Stimulated activated CD4-positive, alpha-beta T cell treated with anti-CD3 and anti-CD28 coated beads, Interleukin-4, amount 100 ng/mL, for 48 hours (primary cell): ENCODE measurements around the gene SS18L1.

Source experiments
- DNase-seq, 2 donors: peaks; one replicate each; pipeline ENCODE4 v3.0.0-alpha.2; 2020; ENCODE audit warnings: low read depth in 2 of 2

Gene SS18L1

DNA sequence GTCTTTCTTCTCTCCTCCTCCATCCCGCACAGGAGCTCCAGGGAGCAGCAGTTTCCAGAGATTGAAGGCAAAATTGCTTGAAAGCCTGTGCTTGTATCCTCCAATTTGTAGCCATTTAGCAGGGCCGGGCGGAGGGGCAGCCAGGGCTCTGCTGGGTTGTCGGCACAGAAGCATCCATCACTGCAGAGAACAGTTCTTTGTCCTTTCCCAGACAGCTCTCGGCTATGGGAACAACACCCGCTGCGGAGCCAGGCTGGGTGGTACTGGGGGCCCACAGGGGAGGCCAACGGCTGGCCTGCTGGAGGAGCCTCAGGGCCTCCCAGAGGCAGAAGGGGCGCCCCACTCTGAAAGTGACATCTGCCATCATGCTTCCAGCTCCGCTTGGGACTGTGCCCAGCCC is 68.7 kb downstream of the SS18L1 start:
- no peak for DNase-seq

DNA sequence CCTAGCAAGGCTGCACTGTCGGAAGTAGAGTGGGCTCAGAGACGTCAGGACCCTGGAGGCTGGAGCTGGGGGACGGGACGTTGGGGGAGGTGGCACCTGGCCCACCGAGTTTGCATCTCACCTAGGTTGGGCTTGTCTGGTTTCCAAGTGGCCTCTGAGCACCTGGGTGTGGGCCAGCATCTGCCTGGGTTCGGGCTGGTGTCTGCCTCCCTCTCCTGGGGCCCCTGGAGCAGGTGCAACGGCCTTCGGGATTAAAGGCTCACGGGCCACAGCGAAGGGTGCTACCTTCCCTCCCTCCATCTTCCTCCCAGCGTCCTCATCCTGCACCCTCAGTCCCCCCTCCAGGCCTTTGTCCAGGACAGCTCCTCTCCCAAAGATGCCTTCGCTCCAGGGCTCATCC is 70.5 kb downstream of the SS18L1 start:
- no peak for DNase-seq

DNA sequence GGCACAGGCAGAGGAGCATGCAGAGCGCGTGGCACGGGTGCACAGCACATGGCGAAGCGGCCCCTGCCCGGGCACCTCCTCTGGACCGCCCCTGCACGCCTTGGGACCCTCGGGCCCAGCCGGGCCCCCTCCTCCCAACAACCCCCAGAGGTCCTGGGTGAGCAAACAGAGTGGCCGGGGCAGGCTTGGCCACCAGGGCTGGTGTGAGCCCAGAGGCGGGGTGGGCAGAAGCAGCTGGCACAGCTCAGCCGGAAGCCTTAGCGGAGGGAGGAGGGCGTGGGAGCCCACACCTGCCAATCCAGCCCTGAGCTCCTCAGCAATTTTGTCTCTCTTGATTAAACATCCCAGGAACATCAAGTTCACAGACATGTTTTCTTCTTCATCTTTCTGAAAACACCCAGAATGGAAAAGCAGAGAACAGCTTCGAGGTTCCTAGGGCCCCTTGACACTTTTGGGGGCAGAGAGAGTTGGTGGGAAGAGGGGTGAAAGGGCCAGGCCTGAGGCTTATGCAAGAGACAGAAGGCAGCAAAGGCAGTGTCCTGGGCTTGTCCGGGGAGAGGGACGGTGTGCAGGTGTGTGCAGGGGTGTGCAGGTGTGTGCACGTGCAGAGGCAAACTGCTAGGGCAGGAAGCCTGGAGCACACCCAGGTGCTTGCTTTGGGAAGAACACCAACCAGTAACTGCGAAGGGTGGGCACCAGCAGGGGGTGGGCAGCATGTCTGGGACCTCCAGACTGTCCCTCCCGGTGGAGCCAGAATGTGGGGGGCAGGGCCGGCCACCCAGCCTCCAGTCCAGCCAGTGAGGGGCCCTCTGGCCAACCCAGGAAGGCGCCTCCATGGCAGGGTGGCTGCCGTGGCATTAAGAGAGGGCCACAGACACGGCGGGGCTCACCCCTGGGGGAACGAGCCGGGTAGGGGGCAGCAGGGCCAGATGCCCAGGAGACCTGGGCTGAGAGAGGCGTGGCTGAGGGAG is 71.7 kb downstream of the SS18L1 start:
- no peak for DNase-seq

DNA sequence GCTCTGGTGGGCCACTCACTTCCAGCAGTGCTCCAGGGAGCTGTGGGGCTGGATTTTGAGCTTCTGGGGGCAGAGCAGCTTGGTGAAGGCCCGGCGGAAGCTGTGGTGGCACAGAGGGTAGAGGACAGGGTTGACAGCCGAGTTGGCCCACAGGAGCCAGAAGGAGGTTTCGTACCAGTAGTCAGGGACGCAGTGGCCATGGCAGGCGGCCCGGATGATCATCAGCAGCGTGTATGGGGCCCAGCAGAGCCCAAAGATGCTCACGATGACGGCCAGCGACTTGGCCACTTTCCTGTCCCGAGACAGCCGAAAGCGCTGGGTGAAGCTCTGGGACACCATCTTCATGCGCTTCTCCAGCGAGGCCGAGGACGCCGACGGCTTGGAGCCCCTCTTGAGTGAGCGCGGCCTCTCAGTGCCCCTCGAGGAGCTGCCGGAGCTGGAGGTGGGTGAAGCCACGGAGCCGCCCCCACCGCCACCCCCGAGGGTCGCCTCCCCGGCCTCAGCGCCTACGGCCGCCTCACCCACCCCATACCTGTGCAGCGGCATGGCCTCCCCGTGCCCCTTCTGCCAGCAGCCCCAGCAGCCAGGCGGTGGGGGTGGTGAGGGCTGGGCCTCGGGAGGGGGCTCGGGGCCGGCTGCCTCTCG is 72.5 kb downstream of the SS18L1 start:
- DNase-seq: no peak

DNA sequence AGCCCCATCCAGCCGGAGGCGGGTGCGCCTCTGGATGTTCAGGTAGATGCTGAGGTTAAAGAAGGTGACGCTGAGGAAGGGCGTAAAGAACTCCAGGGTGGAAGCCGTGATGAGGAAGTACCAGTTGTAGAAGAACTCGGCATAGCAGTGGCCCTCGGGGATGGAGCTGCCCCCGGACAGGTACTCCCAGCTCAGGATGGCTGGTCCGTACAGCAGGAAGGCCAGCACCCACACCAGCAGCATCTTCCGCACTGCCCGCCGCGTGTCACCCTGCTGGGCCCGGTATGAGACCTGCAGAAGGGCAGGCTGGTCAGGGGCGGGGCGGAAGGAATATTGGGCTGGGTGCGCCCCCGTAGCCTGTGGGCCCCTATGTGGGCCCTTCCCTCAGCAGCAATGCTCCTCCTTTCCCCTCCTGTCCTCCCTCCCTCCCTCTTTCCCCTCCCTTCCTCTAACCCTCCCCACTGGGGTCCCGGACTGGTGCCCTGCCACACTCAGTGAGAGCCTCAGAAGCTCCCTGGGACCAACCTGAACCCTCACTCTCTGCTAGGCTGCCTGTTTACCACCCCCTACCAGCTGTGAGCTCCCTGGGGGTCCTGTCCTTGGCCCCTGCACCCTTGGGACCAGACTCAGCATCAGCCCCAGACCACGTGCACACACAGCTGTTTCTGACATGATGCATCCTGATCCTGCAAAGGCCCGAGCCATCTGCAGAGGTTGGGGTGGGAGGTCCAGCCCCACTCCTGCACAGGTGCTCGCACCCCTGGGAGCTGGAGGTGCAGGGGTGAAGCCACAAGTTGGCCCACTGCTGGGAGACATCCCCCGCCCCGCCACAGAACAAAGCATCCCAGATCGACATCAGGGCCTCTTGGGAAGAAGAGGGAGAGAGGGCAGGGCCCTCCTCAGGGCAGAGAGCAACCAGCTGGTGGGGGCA is 73.3 kb downstream of the SS18L1 start:
- DNase-seq: no peak

DNA sequence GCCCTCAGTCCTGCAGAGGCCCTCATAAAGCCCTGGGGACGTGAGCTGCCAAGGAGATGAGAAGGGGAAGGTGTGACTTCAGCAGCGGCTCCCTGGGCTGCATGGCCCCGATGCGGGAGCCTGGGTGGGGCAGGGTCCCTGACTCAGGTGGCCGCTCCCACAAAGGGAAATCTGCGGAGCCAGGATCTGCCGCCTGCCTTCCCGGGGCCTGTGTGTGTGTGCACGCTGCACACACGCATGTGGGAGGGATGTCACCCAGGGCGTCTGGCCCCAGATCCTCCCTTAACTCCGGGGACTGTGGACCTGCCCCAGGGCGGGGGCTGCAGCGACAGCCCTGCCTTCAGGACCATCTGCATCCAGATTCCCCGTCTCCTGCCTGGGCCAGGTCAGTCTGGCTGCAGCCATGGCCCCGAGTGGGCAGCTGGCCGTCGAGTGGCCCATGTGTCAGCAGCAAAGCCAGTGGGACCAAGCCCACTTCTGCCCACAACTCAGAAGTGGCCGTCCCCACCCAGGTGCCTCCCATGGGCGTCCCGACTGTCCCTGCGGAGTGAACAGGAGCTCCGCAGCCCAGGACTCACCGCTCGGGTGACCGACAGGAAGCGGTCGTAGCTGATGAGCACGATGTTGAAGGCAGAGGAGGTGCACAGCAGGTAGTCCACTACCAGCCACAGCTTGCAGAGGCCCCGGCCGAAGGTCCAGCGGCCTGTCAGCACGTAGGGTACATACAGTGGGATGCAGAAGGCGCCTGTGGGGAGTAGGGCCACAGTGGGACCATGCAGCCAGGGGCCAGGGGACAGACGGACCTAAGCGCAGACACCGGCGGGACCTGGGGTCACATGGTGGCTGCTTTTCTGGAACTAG is 74.6 kb downstream of the SS18L1 start:
- no peak for DNase-seq

DNA sequence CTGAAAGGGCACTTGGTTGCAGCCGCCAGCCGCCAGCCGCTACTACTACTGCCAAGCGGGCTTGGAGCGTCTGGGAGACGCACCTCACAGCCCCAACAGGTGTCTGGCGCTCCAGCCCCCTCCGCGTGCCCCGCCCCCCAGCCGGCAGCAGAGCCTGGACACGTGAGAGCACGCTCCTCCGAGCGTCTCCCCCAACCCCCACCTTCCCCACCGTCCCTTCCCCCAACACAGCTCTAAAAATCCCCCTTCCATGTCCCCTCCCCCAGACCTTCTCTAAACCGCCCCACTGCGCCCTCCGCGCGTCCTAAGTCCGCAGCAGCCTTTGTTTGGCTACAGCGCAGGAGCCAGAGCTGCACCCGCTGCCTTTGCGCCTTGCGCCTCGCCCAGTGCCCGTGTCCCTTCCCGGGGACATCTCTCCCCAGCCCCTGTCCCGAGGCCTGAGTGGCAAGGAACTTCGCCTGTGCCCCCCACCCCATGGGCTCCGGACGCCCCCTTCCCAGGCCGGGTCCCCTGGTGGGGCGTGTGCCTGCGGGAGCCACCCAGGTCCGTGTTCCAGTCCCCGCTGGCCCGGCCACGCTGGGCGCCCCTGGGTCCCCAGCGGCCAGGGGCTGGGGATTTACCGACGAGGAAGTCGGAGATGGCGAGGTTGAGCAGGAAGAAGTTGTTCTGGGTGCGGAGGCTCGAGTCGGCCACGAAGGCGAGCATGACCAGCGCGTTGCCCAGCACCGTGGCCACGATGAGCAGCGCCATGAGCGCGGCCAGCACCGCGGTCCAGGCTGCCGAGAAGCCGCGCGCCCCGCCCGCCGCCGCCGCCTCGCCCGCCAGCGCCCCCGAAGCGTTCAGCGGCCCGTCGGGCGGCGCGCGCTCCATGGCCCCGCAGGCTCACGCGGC is 75.8 kb downstream of the SS18L1 start:
- DNase-seq: no peak

DNA sequence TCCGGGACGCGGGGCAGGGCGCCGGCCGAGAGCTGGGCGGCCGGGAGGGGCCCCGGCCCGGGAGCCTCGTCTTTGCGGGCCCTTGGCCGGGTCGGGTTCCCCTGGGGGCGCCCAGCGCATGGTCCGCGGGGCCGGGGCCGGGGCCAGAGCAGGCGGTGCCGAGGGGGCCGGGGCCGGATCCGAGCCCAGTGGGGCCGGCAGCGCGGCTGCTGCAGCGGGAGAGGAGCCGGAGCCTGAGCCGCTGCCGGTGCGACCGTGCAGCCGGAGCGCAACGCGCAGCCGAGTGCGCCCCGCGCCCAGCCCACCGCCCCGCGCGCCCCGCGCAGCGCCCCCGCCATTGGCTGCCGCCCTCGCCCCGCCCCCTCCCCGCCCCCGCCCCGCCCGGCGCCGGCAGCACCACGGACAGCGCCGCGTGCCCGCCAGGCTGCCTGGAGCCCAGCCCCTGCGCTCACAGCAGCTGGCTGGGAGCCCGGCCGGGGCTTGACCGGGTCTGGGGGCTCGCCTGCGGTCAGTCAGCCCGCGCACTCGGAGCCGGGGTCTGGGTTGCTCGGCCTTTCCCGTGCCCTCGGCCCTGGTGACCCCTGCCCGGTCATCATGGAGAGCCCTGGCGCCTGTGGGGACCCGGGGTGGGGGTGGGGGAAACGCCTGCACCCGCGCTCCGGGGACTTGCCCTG is 76.6 kb downstream of the SS18L1 start, which contains the start of gene HRH3:
HRH3 (minus strand) TSS at position 287 of the 674 bp plus-strand sequence. CDS start 308 bp downstream, outside the sequence.
- DNase-seq: peak in 1 of 2 donors; percentile 17

DNA sequence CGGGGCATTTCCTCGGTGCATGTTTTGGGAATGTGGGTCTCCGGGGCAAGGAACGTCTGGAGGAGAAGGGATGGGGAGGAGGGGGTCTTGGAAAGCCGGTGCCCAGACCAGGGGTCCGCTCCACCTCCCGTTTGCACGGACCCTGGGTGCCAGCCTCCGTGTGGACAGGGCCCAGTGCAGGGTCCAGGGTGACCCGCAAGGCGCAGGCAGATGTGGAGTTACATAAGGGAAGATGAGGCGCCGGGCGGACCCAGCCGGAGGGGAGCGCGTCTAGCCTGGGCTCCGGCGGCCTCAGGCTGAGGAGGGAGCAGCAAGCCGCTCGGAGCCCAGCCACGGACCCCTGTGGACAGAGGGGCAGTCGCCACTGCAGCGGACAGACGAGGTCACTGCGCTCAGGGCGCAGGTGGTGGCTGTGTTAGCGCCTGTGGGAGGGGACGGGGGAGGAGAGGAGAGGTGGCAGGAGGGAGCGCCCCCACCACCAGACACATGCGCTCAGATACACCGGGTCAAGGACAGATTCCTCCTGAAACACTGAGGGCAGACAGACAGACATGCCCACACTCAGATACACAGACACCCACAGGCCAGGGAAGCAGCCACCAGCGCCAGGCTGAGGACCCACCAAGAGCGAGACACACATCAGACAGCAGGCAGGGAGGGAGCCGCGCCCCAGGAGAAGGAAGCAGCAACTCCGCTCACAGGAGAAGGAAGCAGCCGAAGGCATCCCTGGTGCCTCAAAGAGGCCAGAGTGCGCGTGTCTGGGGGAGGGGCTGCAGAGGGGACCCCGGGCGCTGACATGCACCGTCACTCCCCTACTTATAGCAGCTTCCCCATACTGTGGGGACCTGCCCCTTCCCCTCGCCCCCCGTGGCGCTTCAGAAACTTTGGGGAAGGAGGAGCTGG is 77.3 kb downstream of the SS18L1 start:
- DNase-seq: no peak

DNA sequence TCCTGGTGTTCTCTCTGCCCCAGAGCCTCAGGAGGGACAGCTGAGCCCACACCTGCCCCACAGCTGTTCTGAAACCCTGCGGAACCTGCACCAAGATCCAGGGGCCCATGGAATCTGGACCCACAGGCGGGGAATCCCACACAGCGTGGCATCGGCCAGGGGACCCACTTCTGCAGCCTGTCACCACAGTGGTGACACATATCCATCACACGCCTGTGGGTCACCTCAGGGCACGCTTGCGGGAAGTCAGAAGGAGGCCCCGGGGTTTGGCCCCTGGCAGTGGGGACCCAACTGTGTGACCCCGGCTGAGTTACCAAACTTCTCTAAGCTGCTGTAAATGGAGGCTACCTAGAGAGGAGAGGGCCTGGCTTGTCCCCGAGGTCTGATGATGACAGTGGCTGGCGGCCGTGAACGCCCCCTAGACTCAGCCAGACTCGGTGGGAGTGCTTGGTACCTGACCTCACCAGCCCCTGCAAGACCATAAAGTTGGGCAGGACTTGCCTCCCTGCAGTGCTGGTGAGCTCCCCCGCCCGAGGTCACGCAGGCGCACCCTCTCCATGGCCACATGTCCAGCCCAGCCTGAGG is 78.8 kb downstream of the SS18L1 start:
- no peak for DNase-seq

DNA sequence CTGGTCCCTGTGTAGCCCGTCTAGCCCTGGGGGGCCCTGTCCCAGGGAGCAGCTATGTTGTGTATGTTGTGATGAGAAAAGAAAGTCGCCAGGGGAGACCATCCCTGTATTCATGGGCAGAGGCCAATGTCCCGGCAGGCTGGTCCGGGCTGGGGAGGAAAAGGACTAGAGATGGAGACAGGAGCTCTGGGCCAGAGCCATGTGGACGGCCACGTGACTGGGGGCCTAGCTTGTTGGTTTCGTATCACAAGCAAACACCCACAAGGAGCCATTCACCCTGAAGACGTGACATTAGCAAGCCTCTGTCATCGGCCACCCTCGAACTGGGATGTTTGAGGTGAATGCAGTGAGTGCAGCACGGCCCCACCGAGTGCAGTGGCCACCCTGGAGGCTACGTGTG is 79.4 kb downstream of the SS18L1 start:
- DNase-seq: no peak

DNA sequence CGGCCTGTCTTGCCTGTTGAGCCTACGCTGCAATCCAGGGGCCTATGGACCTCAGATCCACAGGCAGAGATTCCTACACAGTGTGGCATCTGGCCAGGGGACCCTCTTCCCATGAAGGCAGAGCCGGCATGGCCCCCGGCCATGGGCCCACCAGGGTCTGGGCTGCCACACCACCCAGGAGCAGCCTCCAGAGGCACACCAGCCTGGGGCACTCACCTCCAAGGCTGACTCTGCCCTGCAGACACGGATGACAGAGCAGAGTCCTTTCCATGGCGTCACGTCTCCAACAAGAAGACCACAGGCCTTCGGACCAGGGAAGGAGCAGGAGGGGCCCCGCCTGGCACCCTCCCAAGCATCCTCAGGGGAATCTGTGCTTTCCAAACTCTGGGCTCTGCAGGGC is 80.0 kb downstream of the SS18L1 start:
- no peak for DNase-seq

DNA sequence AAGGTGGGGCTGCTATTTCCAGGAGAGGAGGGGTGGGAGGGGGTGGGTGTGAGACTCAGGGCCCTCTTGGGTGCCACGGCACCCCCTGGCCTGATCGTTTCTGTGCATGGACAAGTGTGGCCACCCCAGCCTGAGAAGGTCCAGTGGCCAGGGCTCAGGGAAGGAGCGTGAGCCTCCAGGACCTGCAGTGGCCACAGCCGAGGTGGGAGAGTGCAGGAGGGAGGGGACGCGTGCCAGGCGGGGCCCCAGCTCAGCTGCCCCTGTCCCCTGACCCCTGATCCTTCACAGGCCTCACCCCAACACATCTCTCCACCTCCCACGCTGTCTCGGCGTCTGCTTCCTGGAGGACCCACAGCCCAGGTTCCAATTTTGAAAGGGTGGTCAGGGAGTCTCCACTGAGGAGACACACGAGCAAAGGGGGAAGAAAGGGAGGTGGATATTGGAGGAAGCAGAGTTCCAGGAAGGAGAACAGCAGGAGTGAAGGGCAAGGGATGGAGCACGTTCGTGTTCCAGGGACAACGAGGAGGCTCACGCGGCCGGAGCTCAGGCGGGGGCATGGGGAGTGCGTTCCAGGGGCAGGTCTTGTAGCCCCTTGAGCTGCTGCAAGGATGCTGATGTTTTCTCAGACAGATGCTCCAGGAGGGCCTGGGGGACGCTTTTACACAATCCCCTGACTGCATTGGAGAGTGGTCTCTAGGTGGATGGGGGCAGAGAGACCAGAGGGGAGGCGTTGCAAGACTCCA is 80.7 kb downstream of the SS18L1 start:
- no peak for DNase-seq

DNA sequence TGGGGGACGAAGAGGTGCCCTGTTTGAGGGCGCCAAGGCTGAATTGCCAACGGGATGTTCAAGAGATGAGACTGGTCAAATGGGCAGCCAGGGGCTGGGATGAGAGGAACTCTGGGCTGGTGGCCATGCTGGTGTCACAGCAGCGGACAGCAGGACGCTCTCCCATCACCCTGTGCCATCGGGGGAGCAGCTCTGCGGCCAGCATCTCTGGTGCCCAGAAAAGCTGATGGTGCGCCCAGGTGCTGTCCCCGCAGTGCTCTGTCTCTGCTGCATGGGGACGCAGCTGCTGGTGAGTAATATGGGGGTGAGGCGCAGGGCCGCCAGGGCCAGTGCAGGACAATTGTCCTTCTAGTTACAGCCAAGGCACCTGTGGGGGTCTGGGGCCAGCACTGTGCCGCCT is 81.5 kb downstream of the SS18L1 start:
- no peak for DNase-seq

DNA sequence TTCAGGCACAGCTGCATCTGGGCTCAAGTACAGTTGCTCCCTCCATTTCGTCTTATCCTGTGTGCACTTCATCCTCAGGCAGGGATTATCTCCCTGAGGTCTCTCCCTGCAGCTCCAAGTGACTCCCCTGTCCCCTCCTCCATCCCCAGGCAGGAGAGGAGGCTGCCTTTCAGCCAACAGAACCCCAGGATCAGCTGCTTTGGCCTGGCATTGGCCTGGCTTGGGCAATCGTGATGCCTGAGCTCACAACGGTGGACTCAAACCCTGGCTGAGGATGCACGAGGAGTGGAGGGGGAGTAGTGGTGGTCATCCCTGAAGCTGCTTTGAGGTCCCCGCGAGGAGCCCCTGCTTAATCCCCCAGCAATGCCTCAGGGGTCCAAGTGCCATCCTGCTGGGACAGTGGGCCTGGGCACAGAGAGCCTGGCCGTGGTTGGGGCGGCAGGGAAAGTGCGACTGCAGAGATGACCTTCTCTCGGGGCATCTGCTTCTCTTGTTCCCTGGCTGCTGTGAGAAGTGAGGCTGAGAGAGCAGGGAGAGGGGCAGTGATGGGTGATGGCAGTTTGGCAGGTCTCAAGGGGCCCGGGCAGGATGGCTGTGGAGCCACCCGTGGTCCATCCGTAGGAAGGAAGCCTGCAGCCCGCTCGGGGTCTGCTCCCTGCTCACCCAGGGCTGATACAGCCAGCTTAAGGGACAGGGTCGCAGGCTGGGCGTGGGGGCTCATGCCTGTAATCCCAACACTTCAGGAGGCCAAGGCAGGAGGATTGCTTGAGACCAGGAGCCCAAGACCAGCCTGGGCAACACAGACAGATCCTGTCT is 82.5 kb downstream of the SS18L1 start:
- no peak for DNase-seq
